A673 (cell line): ENCODE results near the gene TBRG4. TPM values are rescaled to one million over a fixed set of nuclear protein-coding genes. Genes with fewer than 3 reads are reported as not detected.

Source experiments
- BruUV-seq: library from RNA; stranded (reverse); fragments of 400-500 nt; replicated peaks from 2 replicates; lab custom pipeline; 2021; lab: Mats Ljungman, UMichigan
- CTCF ChIA-PET: fragments of 300-600 bp; sonication (Branson Sonifier 250); formaldehyde crosslinking; loops from one replicate; lab custom pipeline; 2022; ENCODE audit warnings: antibody characterized with exemption; lab: Charles Lee
- POLR2A ChIA-PET: fragments of 300-600 bp; sonication (Branson Sonifier 250); formaldehyde crosslinking; loops from one replicate; lab custom pipeline; 2022; ENCODE audit warnings: antibody characterized with exemption; ENCODE audit not compliant: low non-redundant PET; lab: Charles Lee
- DNase-seq: peaks from one replicate; pipeline ENCODE4 v3.0.0-alpha.2; 2015; ENCODE audit warnings: low spot score
- H3K27ac ChIP-seq: fragments of 200-600 bp; sonication (generic); 2 replicates; pipeline ENCODE4 v1.5.1; 2016; ENCODE audit warnings: mixed run types, low read depth, mild to moderate bottlenecking, mixed read lengths, antibody characterized with exemption, low read length; ENCODE audit not compliant: poor library complexity, severe bottlenecking
- H3K27me3 ChIP-seq: fragments of 200-600 bp; sonication (generic); replicated peaks from 2 replicates; pipeline ENCODE4 v1.6.1; 2017; ENCODE audit warnings: mixed run types, low read depth, mild to moderate bottlenecking, mixed read lengths, antibody characterized with exemption, low read length; ENCODE audit not compliant: insufficient read depth, poor library complexity
- H3K36me3 ChIP-seq: fragments of 200-600 bp; sonication (generic); 2 replicates; pipeline ENCODE4 v1.6.1; 2016; ENCODE audit warnings: mixed run types, mild to moderate bottlenecking, mixed read lengths, antibody characterized with exemption, low read length; ENCODE audit not compliant: insufficient read depth, poor library complexity, severe bottlenecking
- H3K4me1 ChIP-seq: fragments of 200-600 bp; sonication (generic); 2 replicates; pipeline ENCODE4 v1.6.1; 2017; ENCODE audit warnings: mixed run types, mild to moderate bottlenecking, mixed read lengths, antibody characterized with exemption, low read length; ENCODE audit not compliant: insufficient read depth, poor library complexity, severe bottlenecking
- H3K4me3 ChIP-seq: fragments of 200-600 bp; sonication (generic); 2 replicates; pipeline ENCODE4 v1.5.1; 2016; ENCODE audit warnings: low read depth, mixed run types, mild to moderate bottlenecking, mixed read lengths, low read length; ENCODE audit not compliant: poor library complexity, severe bottlenecking
- H3K9me3 ChIP-seq: fragments of 200-600 bp; sonication (generic); 2 replicates; pipeline ENCODE4 v1.6.1; 2016; ENCODE audit warnings: mixed run types, low read depth, mild to moderate bottlenecking, mixed read lengths, antibody characterized with exemption, low read length; ENCODE audit not compliant: poor library complexity, severe bottlenecking
- EZH2 ChIP-seq: fragments of 200-600 bp; sonication (generic); IDR thresholded peaks from 2 replicates; pipeline ENCODE4 v1.6.1; 2017; ENCODE audit warnings: borderline replicate concordance, low read depth, mild to moderate bottlenecking, mixed read lengths, antibody characterized with exemption, low read length; ENCODE audit not compliant: poor library complexity, severe bottlenecking
- intact Hi-C: fragments of 100-400 bp; cut with micrococcal nuclease; formaldehyde crosslinking; loops from one replicate; pipeline ENCODE4 v1.10.0; 2022; ENCODE audit not compliant: unreplicated experiment
- total RNA-seq: library from RNA; stranded (reverse); gene quantifications from 2 replicates; pipeline ENCODE4 v1.2.3, GENCODE V29; 2021
- TF ChIP-seq, protein P1 (sequence below): fragments of 300-800, 200-600 bp; sonication (generic); conservative IDR thresholded peaks from 2 replicates; pipeline ENCODE4 v1.5.1; 2017; ENCODE audit warnings: low read depth, mild to moderate bottlenecking, antibody characterized with exemption, low read length, moderate library complexity, mixed read lengths

Gene TBRG4
- total RNA-seq, 1 experiment from 2014 or later, result 136 TPM

DNA sequence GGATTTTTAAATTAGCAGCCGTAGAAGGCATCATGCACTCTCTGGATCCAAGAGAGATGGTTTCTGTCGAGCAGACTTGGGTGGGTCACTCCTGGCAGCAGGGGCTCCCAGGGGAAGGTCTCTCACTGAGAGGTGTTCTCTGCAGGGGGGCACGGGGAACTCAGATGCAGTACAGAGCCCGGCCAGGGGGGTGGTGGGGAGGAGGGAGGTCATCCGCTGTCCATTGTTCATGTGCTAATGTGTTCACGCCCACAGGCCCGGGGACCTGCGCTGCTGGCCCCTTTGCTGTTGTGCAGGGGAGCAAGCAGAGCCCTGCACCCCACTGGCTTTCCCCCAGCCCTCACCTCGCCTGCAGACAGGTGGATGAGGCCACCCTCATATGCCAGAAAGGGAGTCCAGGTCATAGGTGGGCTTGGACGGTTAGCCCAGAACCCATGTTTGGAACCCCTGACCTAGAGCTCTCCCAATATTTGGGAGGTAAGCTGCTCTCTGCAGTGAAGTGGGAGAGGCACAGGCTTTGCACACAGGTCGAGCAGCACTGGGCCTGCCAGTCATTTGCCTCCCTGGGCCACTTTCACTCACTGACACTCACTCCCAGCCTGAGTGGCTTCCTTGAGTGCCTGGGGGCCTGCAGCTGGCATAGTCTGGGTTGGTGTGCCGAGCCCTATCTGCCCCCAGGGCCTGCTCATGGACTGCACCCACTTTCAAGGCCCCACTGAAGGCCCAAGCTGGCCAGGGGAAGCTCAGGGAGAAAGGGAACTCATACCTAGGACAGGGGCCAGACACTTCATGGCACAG, 12.6 kb upstream of the TBRG4 start:
- no peak overlapping the region for H3K27ac ChIP-seq
- H3K36me3 ChIP-seq, result no peaks in the 10 kb centered on the region
- DNase-seq, result no peak
- no peak overlapping the region for H3K4me3 ChIP-seq
- ChIA-PET CTCF (no interaction called here), POLR2A (no interaction called here)
- TF ChIP-seq, protein P1, sequence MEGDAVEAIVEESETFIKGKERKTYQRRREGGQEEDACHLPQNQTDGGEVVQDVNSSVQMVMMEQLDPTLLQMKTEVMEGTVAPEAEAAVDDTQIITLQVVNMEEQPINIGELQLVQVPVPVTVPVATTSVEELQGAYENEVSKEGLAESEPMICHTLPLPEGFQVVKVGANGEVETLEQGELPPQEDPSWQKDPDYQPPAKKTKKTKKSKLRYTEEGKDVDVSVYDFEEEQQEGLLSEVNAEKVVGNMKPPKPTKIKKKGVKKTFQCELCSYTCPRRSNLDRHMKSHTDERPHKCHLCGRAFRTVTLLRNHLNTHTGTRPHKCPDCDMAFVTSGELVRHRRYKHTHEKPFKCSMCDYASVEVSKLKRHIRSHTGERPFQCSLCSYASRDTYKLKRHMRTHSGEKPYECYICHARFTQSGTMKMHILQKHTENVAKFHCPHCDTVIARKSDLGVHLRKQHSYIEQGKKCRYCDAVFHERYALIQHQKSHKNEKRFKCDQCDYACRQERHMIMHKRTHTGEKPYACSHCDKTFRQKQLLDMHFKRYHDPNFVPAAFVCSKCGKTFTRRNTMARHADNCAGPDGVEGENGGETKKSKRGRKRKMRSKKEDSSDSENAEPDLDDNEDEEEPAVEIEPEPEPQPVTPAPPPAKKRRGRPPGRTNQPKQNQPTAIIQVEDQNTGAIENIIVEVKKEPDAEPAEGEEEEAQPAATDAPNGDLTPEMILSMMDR, result no peak
- no peak for TF ChIP-seq EZH2
- no peaks in the 10 kb centered on the region for H3K9me3 ChIP-seq
- BruUV-seq, result no TSS peak
- intact Hi-C loops, result no loop called here
- no peaks in the 10 kb centered on the region for H3K27me3 ChIP-seq
- no peaks in the 10 kb centered on the region for H3K4me1 ChIP-seq

DNA sequence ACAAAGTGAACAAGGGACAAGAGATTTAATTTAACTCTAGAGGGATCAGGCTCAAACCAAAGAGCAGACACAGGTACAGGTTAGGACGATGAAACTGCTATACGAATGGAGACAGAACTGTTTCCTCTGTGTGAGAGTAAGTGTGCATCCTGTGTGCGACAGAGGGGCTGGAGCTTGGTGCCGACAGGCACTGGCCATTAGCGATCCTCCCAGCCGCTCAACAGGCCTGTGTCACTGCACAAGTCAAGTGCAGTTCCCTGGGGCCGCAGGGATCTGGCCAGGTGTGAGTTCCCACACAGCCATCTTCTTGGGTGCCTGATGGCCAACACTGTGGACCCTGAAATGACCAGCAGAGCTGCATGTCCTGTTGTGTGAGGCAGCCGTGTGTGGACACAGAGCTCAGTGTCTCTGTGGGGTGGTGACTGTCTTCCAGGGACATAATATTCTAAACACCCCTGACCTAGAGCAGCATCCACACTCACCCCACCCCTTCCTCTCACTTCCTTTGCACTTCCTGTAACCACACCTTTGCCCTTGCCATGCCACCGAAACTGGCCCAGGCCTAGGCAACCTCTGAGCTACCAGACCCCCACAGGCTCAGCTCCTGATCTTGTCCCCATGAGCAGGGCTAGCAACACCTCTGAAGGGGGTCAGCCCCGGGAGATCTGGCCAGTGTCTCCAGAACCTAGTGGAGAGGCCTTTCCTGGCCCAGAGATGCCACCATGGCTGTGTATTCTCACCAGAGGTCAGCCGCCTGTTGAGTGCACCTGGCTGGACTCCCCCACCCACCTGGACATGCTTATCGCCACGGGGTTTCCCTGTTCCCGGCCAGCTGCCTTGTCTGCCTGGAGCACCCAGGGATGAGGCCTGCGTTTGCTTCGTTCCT, 11.7 kb upstream of the TBRG4 start:
- BruUV-seq, result no TSS peak
- ChIA-PET POLR2A (interaction anchor here (0.6 kb wide), 1 partner anchor 13 kb away, joined by 8 read pairs; no protein-coding TSS in a partner anchor), CTCF (no interaction called here)
- no peak overlapping the region for H3K27ac ChIP-seq
- intact Hi-C loops, result no loop called here
- TF ChIP-seq, protein P1, result no peak
- TF ChIP-seq EZH2, result no peak
- H3K27me3 ChIP-seq, result no peaks in the 10 kb centered on the region
- H3K4me1 ChIP-seq, result no peaks in the 10 kb centered on the region
- DNase-seq, result no peak
- no peak overlapping the region for H3K4me3 ChIP-seq
- H3K36me3 ChIP-seq, result no peaks in the 10 kb centered on the region
- no peaks in the 10 kb centered on the region for H3K9me3 ChIP-seq

DNA sequence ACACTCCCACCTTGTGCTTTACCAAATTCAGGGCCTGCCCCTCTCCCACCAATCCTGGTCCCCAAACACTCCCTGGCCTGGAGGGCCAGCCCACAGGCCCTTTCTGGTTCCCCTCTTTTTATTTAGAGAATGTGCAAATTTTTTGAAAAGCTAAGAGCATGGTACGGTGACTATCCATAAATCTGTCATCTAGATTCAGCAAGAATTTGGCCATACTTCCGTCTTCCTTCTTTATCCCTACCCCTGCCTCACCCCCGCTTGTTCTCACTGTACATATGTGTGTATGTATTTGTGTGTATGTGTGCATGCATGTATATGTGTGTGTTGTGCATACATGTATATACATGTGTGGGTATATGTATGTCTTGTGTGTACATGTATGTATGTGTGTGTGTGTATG, 8.1 kb upstream of the TBRG4 start:
- Histone ChIP-seq H3K27me3 (peaks cover 4% of the 10 kb centered on the region), H3K4me3 (no peak overlapping the region), H3K4me1 (no peaks in the 10 kb centered on the region), H3K9me3 (no peaks in the 10 kb centered on the region), H3K36me3 (no peaks in the 10 kb centered on the region), H3K27ac (no peak overlapping the region)
- TF ChIP-seq, protein P1, result no peak
- no peak for TF ChIP-seq EZH2
- BruUV-seq, result no TSS peak
- DNase-seq, result no peak
- ChIA-PET CTCF (no interaction called here), POLR2A (no interaction called here)
- intact Hi-C loops, result no loop called here
